WTC11 (cell line): ENCODE data around the gene PLXNA1. TPM values are rescaled to one million over a fixed set of nuclear protein-coding genes. Genes with fewer than 3 reads are reported as not detected.

ENCODE experiments used
- ATAC-seq: fragments of 200-7000 bp; cut with Tn5 transposase; 2 replicates; pipeline ENCODE4 v1.10.0; 2021; ENCODE audit warnings: mild to moderate bottlenecking, moderate library complexity
- CTCF ChIA-PET: fragments of 300-600 bp; sonication (Branson Sonifier 250); formaldehyde crosslinking; loops from one replicate; lab custom pipeline; 2021; ENCODE audit warnings: antibody characterized with exemption; lab: Charles Lee
- POLR2A ChIA-PET: fragments of 350-600 bp; sonication (Branson Sonifier 250); formaldehyde crosslinking; loops from one replicate; lab custom pipeline; 2021; ENCODE audit warnings: antibody characterized with exemption; lab: Charles Lee
- DNase-seq: peaks from one replicate; pipeline ENCODE4 v3.0.0; 2021; ENCODE audit warnings: low spot score
- H3K27ac Mint-ChIP-seq: 2 replicates; pipeline ENCODE4 v1.8.0; 2021; ENCODE audit warnings: mixed read lengths
- H3K27me3 Mint-ChIP-seq: 2 replicates; pipeline ENCODE4 v1.8.0; 2021; ENCODE audit warnings: low read depth, mild to moderate bottlenecking, moderate library complexity, mixed read lengths
- H3K36me3 Mint-ChIP-seq: 2 replicates; pipeline ENCODE4 v1.8.0; 2021; ENCODE audit warnings: mixed read lengths
- H3K4me1 Mint-ChIP-seq: 2 replicates; pipeline ENCODE4 v1.8.0; 2022; ENCODE audit warnings: mixed read lengths
- H3K4me3 Mint-ChIP-seq: 2 replicates; pipeline ENCODE4 v1.8.0; 2021; ENCODE audit warnings: mild to moderate bottlenecking, moderate library complexity, mixed read lengths
- H3K9me3 Mint-ChIP-seq: 2 replicates; pipeline ENCODE4 v1.8.0; 2021; ENCODE audit warnings: mixed read lengths
- ATF2 ChIP-seq: sonication (generic); formaldehyde crosslinking; IDR thresholded peaks from 2 replicates; pipeline ENCODE4 v1.8.1; 2022; ENCODE audit warnings: low read depth, missing genetic modification reagents, borderline replicate concordance
- ATF3 ChIP-seq: sonication (generic); formaldehyde crosslinking; conservative IDR thresholded peaks from 2 replicates; pipeline ENCODE4 v1.8.1; 2022; ENCODE audit warnings: mild to moderate bottlenecking, missing genetic modification reagents
- CREB1 ChIP-seq: sonication (generic); formaldehyde crosslinking; IDR thresholded peaks from 2 replicates; pipeline ENCODE4 v1.8.0; 2023; ENCODE audit warnings: mild to moderate bottlenecking, missing genetic modification reagents
- ELF4 ChIP-seq: sonication (generic); formaldehyde crosslinking; IDR thresholded peaks from 2 replicates; pipeline ENCODE4 v1.8.1; 2022; ENCODE audit warnings: low read depth, mild to moderate bottlenecking, moderate library complexity, missing genetic modification reagents
- EMX1 ChIP-seq: fragments of 250-450 bp; sonication (Bioruptor Pico); IDR thresholded peaks from 2 replicates; pipeline ENCODE4 v1.8.0; 2021; ENCODE audit warnings: mild to moderate bottlenecking
- FOXJ3 ChIP-seq: sonication (generic); formaldehyde crosslinking; IDR thresholded peaks from 2 replicates; pipeline ENCODE4 v1.9.0; 2021; ENCODE audit warnings: missing genetic modification reagents, mild to moderate bottlenecking, borderline replicate concordance
- FOXP1 ChIP-seq: sonication (generic); formaldehyde crosslinking; IDR thresholded peaks from 2 replicates; pipeline ENCODE4 v1.8.0; 2022; ENCODE audit warnings: missing genetic modification reagents, mild to moderate bottlenecking, moderate library complexity, borderline replicate concordance
- HMGA2 ChIP-seq: fragments of 250-450 bp; sonication (Bioruptor Pico); IDR thresholded peaks from 2 replicates; pipeline ENCODE4 v1.4.0; 2021; ENCODE audit warnings: mild to moderate bottlenecking, moderate library complexity
- JAZF1 ChIP-seq: fragments of 250-450 bp; sonication (Bioruptor Pico); IDR thresholded peaks from 2 replicates; pipeline ENCODE4 v1.9.0; 2021; ENCODE audit warnings: moderate library complexity, mild to moderate bottlenecking, inconsistent platforms
- MYBL2 ChIP-seq: sonication (generic); formaldehyde crosslinking; IDR thresholded peaks from 2 replicates; pipeline ENCODE4 v1.8.1; 2023; ENCODE audit warnings: mild to moderate bottlenecking, moderate library complexity, missing genetic modification reagents
- RELA ChIP-seq: sonication (generic); formaldehyde crosslinking; IDR thresholded peaks from 2 replicates; pipeline ENCODE4 v1.8.1; 2022; ENCODE audit warnings: missing genetic modification reagents, mild to moderate bottlenecking, borderline replicate concordance
- TEAD4 ChIP-seq: sonication (generic); formaldehyde crosslinking; IDR thresholded peaks from 2 replicates; pipeline ENCODE4 v1.8.0; 2022; ENCODE audit warnings: mild to moderate bottlenecking, missing genetic modification reagents
- TP53 ChIP-seq: sonication (generic); formaldehyde crosslinking; IDR thresholded peaks from 2 replicates; pipeline ENCODE4 v1.8.1; 2023; ENCODE audit warnings: mild to moderate bottlenecking, missing genetic modification reagents
- ZNF396 ChIP-seq: fragments of 250-450 bp; sonication (Bioruptor Pico); IDR thresholded peaks from 2 replicates; pipeline ENCODE4 v1.8.0; 2021; ENCODE audit warnings: mild to moderate bottlenecking, moderate library complexity, borderline replicate concordance
- ZNF416 ChIP-seq: fragments of 250-450 bp; sonication (Bioruptor Pico); IDR thresholded peaks from 2 replicates; pipeline ENCODE4 v1.9.0; 2021; ENCODE audit warnings: mild to moderate bottlenecking, inconsistent platforms
- ZSCAN18 ChIP-seq: fragments of 250-450 bp; sonication (Bioruptor Pico); IDR thresholded peaks from 2 replicates; pipeline ENCODE4 v2.1.2; 2022; ENCODE audit warnings: mild to moderate bottlenecking, moderate library complexity
- total RNA-seq: library from RNA; stranded (reverse); gene quantifications from 3 replicates; pipeline ENCODE4 v1.2.3, GENCODE V29; 2021
- TF ChIP-seq, protein P1 (sequence below): sonication (generic); formaldehyde crosslinking; IDR thresholded peaks from 2 replicates; pipeline ENCODE4 v1.8.1; 2022; ENCODE audit warnings: low read depth, mild to moderate bottlenecking, moderate library complexity, missing genetic modification reagents, borderline replicate concordance
- TF ChIP-seq, protein P2 (sequence below): sonication (generic); formaldehyde crosslinking; IDR thresholded peaks from 2 replicates; pipeline ENCODE4 v1.8.1; 2022; ENCODE audit warnings: mild to moderate bottlenecking, moderate library complexity, missing genetic modification reagents
- TF ChIP-seq, protein P3 (sequence below): fragments of 250-450 bp; sonication (Bioruptor Pico); IDR thresholded peaks from 2 replicates; pipeline ENCODE4 v1.9.0; 2021; ENCODE audit warnings: mild to moderate bottlenecking
- TF ChIP-seq, protein P4 (sequence below): sonication (generic); formaldehyde crosslinking; IDR thresholded peaks from 2 replicates; pipeline ENCODE4 v1.8.0; 2022; ENCODE audit warnings: mild to moderate bottlenecking, missing genetic modification reagents
- TF ChIP-seq, protein P5 (sequence below): sonication (generic); formaldehyde crosslinking; IDR thresholded peaks from 2 replicates; pipeline ENCODE4 v1.8.1; 2023; ENCODE audit warnings: mild to moderate bottlenecking, missing genetic modification reagents, borderline replicate concordance

Gene PLXNA1
- total RNA-seq, 1 experiment from 2014 or later = 53.8 TPM

- no peak for TF ChIP-seq ATF2 (CRISPR knock-in tag)
These were observed 43.6 kb upstream of the PLXNA1 start (continued) for GRCh38 chr3:126939338-126939718.

- TF ChIP-seq ZNF396 (CRISPR knock-in tag) (no peak), ZSCAN18 (CRISPR knock-in tag) (no peak), CREB1 (CRISPR knock-in tag) (no peak), EMX1 (CRISPR knock-in tag) (no peak), JAZF1 (CRISPR knock-in tag) (no peak), FOXP1 (no peak), FOXJ3 (CRISPR knock-in tag) (no peak), RELA (CRISPR knock-in tag) (no peak), TEAD4 (no peak), ATF3 (CRISPR knock-in tag) (no peak), MYBL2 (CRISPR knock-in tag) (no peak)
- TF ChIP-seq, protein P1, sequence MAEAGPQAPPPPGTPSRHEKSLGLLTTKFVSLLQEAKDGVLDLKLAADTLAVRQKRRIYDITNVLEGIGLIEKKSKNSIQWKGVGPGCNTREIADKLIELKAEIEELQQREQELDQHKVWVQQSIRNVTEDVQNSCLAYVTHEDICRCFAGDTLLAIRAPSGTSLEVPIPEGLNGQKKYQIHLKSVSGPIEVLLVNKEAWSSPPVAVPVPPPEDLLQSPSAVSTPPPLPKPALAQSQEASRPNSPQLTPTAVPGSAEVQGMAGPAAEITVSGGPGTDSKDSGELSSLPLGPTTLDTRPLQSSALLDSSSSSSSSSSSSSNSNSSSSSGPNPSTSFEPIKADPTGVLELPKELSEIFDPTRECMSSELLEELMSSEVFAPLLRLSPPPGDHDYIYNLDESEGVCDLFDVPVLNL (CRISPR knock-in tag) = no peak
- TF ChIP-seq, protein P2, sequence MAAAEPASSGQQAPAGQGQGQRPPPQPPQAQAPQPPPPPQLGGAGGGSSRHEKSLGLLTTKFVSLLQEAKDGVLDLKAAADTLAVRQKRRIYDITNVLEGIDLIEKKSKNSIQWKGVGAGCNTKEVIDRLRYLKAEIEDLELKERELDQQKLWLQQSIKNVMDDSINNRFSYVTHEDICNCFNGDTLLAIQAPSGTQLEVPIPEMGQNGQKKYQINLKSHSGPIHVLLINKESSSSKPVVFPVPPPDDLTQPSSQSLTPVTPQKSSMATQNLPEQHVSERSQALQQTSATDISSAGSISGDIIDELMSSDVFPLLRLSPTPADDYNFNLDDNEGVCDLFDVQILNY = no peak
- TF ChIP-seq, protein P3, sequence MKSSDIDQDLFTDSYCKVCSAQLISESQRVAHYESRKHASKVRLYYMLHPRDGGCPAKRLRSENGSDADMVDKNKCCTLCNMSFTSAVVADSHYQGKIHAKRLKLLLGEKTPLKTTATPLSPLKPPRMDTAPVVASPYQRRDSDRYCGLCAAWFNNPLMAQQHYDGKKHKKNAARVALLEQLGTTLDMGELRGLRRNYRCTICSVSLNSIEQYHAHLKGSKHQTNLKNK = no peak
- TF ChIP-seq, protein P4, sequence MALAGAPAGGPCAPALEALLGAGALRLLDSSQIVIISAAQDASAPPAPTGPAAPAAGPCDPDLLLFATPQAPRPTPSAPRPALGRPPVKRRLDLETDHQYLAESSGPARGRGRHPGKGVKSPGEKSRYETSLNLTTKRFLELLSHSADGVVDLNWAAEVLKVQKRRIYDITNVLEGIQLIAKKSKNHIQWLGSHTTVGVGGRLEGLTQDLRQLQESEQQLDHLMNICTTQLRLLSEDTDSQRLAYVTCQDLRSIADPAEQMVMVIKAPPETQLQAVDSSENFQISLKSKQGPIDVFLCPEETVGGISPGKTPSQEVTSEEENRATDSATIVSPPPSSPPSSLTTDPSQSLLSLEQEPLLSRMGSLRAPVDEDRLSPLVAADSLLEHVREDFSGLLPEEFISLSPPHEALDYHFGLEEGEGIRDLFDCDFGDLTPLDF = no peak
- DNase-seq (no peak), ATAC-seq (no peak)
- CTCF ChIA-PET = interaction anchor here (0.6 to 2.3 kb wide), 5 partner anchors 8 to 188 kb away, joined by 3 to 9 read pairs (median 5); partner anchors contain the start of gene PLXNA1
- Mint-ChIP-seq H3K4me1 (peaks cover 6% of the 10 kb centered on the region), H3K27ac (no peak overlapping the region), H3K4me3 (no peak overlapping the region), H3K36me3 (no peaks in the 10 kb centered on the region), H3K27me3 (no peaks in the 10 kb centered on the region), H3K9me3 (no peaks in the 10 kb centered on the region)
- POLR2A ChIA-PET = no interaction called here
These were observed 43.2 kb upstream of the PLXNA1 start for GRCh38 chr3:126939733-126940132.

DNA sequence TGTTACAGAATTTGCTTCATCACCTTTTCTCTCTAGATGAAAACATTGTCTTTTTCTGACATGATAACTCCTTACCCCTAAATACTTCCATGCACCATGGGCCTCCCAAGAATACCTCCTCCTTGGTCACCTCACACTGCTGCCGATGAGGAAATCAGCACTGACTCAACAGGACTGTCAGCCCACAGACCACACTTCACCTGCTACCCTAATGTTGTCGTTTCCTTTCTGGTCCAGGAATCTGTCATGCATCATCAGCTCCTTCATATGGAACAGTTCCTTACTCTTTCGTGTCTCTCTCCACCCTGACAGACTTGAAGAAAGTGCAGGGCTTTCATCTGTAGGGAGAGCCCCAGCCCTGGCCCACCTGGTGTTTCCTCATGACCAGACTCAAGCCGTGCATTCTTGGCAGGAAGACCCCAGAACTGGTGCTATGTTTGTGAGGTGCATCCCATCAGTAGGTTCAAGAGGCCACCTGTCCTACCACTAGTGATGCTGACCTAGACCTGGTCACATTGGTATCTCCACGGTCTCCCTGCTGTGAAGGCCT is 41.1 kb upstream of the PLXNA1 start:
- Mint-ChIP-seq H3K4me3 (no peak overlapping the region), H3K4me1 (peaks cover 6% of the 10 kb centered on the region), H3K27me3 (no peaks in the 10 kb centered on the region), H3K9me3 (no peaks in the 10 kb centered on the region), H3K27ac (no peak overlapping the region), H3K36me3 (no peaks in the 10 kb centered on the region)
- ChIA-PET CTCF (interaction anchor here (0.6 kb wide), 1 partner anchor 477 kb away, joined by 4 read pairs; no protein-coding TSS in a partner anchor), POLR2A (no interaction called here)
- DNase-seq (no peak), ATAC-seq (no peak)
- no peak for TF ChIP-seq ZNF416
- no peak for TF ChIP-seq ELF4 (CRISPR knock-in tag)
- TF ChIP-seq, protein P5, sequence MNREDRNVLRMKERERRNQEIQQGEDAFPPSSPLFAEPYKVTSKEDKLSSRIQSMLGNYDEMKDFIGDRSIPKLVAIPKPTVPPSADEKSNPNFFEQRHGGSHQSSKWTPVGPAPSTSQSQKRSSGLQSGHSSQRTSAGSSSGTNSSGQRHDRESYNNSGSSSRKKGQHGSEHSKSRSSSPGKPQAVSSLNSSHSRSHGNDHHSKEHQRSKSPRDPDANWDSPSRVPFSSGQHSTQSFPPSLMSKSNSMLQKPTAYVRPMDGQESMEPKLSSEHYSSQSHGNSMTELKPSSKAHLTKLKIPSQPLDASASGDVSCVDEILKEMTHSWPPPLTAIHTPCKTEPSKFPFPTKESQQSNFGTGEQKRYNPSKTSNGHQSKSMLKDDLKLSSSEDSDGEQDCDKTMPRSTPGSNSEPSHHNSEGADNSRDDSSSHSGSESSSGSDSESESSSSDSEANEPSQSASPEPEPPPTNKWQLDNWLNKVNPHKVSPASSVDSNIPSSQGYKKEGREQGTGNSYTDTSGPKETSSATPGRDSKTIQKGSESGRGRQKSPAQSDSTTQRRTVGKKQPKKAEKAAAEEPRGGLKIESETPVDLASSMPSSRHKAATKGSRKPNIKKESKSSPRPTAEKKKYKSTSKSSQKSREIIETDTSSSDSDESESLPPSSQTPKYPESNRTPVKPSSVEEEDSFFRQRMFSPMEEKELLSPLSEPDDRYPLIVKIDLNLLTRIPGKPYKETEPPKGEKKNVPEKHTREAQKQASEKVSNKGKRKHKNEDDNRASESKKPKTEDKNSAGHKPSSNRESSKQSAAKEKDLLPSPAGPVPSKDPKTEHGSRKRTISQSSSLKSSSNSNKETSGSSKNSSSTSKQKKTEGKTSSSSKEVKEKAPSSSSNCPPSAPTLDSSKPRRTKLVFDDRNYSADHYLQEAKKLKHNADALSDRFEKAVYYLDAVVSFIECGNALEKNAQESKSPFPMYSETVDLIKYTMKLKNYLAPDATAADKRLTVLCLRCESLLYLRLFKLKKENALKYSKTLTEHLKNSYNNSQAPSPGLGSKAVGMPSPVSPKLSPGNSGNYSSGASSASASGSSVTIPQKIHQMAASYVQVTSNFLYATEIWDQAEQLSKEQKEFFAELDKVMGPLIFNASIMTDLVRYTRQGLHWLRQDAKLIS (CRISPR knock-in tag) = no peak
- TF ChIP-seq ATF2 (CRISPR knock-in tag) = no peak
- TF ChIP-seq HMGA2 (CRISPR knock-in tag) = no peak
- TF ChIP-seq TP53 (CRISPR knock-in tag) = no peak
